ENCODE data around the gene UNC5B.

GRCh38 chr10:71252220-71252619, 39.9 kb downstream of the UNC5B start:
- TF ChIP-seq CTCF (IDR thresholded peaks at IDR 0.05; ENCODE audit: borderline replicate concordance, extremely low read depth, low read length, poor library complexity, severe bottlenecking) (no peak), EZH2 (IDR thresholded peaks at IDR 0.05; ENCODE audit: borderline replicate concordance, low read depth, low read length, severe bottlenecking) (no peak)
